SHP77 treated with DMSO at 0.1 percent for 48 hours (cell line): Measurements from ENCODE around the gene RIOK3.
A peak's percentile ranks its signal among the peaks of the same experiment; 100 is the strongest.
"Not testable (repeated sequence)": the region's sequence is repeated elsewhere in the genome, so short reads cannot be mapped to it uniquely, and the experiment has no call there.

Experiments
- DNase-seq: peaks from one replicate; lab custom pipeline; 2025; lab: John Stamatoyannopoulos, UW

The RIOK3 gene

DNA sequence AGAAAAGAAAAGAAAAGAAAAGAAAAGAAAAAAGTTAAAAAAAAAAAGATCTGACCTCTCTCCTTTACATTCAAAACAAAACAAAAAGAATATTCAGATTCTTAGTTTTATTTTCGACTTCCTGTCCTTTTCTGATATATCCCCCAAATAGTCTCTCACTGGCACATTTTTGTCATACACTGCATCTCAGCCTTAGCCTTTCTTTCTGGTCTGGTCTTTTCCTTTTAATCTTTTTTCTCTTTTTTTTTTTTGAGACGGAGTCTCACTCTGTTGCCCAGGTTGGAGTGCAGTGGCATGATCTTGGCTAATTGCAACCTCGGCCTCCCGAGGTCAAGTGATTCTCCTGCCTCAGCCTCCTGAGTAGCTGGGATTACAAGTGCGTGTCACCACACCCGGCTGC is 1.6 kb upstream of the RIOK3 start:
- DNase-seq, result no peak

DNA sequence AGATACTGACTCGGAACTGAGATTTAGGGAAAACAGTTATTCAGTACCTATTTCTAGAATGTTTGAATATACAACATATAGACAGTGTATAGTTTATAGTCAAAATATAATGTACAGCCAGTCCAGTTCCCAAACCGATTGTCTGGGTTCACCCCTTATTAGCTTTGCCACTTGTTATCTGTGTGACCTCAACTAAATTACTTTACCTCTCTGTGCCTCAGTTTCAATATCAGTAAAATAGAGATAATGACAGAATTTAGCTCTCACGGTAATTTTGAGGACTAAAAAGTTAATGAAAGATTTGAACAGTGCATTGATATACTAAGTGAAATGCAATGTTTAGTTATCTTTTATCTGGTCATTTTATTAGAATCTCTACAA is 750 bp upstream of the RIOK3 start:
- DNase-seq, result no peak

DNA sequence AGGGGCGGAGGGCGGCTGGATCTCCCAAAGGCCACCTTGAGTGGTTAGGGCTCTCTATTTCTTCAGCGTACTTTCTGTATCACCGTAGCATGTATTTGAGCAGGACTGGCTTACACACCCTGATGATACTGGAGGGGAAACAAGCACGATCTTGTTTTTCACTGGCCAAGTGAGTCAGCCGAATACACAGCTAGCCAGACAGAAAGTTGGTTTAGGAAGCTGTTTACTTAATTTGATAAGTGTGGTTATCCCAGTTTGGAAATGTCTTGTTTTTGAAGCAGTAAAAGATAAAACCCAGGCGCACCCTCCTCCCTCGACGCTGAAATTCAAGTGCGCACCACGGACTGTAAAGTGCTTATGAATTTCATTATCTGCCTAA is 582 bp downstream of the RIOK3 start:
- no peak for DNase-seq

DNA sequence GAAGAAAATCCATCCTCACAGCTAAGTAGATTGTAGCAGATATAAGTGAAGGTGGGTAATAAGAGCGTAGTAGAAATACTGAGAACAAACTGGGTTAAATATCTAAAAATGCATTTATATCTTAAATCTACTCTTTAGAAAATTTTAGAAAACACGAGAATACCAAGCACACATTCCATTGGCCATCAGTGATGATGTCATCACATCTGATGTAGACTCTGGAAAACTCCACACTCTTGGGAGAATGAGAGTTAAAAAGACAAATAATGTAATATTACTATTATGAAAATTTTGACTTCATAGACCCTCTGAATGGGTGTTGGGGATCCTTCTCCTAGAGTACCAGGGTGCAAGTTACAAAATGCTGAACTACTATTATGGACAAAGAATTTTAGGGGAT is 3.7 kb downstream of the RIOK3 start:
- no peak for DNase-seq

DNA sequence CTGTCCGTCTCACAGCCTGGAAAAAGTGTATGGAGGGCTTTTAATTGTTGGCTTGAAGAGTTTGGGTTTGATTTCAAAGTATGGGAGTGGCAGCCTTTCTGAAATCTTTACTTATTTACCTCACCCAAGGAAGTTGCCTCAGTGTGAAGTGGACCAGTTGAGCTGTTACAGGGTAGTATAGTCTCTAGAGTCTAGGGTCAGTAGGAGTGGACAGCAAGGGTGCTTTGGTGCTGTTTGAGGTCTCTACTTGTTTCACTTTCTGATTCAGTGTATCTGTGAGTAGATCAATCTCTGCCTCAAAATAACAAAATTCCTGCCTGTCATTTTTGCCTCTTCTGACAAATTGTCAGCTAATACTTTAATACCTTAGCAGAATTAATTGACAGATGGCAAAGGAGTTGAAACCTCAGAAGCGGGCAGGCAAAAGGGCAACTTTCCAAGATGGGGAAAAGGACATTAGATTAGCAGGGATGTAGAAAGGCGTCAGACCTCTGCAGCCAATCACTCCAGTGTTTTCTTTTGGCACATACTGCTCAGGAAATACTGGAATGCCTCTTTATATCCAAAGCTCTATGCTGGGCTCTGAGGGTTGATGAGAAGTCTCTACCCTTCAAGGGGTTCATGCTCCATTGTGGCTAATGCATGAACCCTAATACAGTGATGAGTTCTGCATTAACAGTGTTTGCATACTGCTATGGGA is 5.9 kb downstream of the RIOK3 start:
- DNase-seq, result no peak

DNA sequence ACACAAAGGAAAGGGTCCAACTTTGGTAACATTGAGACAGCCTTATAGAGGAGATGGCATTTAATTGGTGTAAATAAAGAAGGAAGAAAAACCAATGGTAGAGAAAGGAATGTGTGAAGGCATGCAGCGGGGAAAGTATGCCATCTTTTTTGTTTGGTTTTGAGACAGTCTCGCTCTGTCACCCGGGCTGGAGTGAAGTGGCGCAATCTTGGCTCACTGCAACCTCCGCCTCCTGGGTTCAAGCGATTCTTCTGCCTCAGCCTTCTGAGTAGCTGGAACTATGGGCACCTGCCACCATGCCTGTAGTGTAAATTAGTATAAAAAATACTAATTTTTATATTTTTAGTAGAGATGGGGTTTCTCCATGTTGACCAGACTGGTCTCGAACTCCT is 6.4 kb downstream of the RIOK3 start:
- DNase-seq, result no peak

DNA sequence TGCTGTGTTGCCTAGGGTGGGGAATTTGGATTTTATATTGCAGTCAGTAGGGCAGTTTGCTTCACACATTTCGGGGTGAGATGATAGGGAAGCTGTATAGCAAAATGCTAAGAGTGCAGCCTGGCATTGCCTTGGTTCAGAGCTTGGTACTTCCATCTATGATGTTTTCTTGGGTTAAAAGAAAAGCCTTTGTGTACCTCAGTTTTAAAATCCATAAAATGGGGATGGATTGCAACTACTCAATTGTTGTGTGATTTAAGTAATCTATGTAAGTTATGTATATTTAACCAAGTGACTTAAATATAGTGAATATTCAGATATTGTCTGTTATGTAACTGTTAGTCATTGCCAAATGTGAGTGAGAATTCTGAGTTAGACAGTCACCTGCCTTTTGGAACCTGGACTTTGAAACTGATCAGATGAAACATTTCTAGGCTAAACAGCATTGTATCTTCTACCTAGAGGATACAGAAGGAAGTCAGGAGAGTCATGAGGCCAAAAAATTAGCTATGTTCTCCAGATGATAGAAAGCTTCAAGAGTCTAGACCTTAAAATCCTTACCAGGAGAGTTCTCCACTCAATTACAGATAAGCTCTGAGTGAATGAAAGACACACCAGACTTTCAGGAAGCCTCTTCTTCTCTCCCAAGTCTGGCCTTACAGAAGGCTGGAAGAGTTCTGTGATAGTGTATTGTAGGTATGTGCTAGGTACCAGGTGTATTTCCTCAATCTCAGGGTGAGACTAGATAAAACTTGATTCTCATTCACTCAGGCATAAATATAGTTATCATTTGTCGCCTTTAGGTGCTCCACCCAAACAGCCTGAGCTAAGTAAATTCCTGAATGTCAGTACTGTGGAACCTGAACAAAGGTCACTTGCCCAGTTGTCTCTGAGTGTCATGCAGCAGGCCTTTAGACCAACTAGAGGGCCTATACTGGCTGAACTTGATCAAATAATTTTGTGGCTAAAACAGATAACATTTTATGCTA is 7.5 kb downstream of the RIOK3 start:
- DNase-seq, result no peak

DNA sequence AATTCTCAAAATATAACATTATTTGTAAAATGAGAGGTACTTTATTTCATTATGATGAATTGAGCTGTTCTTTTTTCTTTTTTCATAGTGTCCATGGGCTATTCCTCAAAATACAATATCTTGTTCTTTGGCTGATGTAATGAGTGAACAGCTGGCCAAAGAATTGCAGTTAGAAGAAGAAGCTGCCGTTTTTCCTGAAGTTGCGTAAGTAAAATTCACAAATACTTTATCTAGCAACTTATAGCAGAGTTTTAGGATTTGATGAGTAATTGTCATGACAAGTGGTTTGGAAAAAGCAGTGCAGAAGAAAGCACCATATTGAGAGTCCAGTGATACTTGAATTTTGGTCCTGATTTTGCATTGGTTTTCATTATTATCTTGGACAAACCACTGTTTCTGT is 9.8 kb downstream of the RIOK3 start:
- DNase-seq, result no peak

DNA sequence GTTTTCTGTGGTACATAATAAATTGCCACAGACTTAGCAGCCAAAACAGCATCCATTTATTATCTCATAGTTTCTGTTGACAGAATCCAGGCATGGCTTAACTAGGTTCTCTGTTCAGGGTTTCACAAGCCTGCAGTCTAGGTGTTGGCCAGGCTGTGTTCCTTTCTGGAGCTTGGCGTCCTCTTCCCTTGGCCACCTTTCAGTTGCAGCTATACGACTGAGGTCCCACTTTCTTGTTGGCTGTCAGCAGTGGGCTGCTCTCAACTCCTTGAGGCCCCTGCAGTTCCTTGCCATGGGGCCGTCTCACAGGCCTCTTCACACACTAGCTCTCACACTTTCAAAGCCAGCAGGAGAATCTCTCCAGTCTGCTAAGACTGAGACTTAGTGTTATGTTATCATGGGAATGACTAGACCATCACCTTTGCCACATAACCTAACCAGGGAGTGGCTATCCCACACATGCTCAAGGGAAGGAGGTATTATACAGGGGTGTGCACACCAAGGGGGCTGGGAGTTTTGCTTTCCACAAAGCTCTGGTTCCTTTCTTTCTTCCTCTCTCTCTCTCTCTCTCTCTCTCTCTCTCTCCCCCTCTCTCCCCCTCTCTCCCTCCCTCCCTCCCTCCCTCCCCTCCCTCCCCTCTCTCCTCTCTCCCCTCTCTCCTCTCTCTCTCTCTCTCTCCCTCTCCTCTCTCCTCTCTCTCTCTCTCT is 15.8 kb downstream of the RIOK3 start:
- DNase-seq, result no peak

DNA sequence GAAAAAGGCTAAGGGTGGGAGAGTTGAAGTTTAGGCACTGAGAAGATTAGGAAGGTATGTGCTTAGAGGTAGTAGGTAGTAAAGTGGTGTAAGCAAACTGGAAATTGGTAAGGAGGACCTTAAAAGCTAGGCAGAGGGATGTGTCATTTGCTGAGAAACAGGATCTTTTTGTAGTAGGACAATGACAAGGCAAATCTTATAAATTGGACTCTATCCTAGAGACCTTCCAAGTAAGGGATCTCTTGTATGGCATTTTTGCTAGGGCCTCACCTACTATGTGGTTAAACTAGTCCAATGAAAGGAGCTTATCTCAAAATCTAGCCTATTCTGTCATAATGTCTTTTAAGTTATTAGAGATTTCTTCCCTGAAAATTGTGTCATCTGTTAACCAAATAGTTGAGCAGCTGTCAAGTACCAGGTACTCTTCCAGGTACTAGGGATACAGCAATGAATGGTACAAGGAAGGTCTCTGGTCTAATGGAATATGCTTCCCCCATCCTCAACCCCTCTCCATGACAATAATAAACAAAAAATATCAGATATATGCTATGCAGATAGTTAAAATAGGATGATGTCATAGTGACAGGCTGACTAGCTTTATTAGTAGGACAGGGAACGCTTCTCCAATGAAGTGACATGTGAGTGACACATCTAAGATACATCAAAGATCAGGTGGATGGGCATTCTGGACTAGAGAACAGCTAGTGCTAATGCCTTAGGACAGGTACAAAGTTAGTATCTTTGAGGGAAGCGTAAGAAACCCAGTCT is 17.7 kb downstream of the RIOK3 start:
- no peak for DNase-seq

DNA sequence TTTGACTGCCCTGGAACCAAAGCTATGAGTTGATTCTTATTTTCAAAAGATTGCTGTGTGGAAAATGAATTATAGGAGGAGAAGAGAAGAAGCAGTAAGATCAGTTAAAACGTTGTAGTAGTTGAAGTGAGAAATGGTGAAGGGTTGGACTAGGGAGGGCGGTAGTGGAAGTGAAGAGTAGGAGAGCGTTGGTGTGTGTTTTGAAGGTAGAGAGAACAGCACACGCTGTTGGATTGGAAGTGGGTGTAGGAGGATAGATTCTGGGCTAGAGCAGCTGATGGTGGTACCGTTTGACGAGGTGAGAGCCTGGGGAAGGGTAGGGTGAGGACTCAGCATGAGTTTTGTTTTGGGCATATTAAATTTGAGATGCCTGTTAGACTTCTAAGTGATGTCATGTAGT is 18.4 kb downstream of the RIOK3 start:
- DNase-seq, result no peak

DNA sequence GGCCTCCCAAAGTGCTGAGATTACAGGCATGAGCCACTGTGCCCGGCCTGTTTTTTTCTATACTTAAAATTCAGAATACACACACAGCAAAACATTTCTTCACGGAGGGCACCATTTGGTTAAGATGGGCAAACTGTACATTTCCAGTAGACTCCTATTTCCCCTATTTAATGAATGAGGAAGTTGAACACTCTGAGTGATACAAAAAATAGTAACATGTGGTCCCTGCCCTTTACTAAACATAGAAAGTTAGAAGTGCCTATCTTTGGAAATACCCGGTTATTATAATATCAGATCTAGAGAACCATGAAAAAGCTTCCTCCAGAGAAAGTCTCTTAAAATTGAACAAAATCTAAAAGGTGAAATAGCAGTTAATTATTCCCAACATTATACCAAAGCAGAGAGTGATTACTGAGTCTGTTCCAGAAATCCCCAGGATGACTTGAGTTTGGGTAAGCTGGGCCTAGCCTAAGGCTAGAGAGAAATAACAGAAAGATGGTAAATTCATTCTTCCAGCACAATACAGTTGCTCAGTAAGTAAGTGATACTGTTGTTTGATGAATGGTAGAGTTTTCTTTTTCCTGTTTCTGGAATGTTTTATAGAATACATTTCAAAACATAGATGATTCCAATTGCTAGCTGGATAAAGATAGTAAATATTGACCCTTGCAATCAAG is 26.9 kb downstream of the RIOK3 start:
- no peak for DNase-seq

DNA sequence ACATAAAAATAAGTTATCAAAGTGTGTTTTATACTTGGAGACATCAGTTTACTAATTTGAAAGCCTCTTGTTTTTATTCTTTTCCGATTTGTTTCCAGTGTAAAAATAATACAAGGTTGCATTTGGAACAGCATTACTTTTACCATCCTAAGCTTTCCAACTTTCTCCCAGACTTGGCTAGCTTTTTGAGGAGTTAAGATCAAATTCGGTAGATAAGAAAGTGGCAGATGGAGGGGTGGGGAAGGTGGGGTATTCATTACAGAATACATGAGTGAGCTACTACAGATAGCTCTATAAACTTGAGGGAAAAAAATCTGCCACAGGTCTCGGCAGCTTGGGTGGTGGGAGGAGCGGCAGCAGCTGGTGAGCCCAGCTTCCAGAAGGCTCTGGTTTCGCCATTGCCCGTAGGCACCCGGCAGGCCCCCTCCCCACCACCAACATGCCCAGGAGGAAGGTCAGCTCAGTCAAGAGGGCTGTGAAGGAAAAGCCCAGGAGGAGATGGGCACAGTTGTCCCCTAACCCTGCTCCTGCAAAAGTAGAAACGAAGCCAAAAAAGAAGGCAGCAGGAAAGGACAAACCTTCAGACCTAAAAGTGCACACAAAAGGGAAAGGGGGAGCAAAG is 31.6 kb downstream of the RIOK3 start:
- no peak for DNase-seq

DNA sequence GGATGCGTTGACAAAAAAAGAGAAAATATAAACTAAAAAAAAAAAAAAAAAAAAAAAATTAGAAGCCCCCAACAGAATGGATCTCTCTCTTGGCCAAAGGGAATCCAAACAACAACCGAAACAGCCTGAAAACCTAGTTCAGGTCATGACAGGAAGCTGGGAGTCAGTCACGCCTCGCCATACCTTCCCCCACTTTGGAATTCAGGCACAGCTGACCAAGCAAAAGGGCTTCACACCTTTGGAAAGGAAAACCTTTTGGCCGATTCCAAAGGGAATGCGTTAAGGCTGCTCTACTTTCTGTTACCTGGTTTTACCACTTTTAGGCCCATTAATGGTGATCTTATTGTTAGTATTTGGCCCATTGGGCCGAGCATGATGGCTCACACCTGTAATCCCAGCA is 32.3 kb downstream of the RIOK3 start:
- DNase-seq, result no peak

DNA sequence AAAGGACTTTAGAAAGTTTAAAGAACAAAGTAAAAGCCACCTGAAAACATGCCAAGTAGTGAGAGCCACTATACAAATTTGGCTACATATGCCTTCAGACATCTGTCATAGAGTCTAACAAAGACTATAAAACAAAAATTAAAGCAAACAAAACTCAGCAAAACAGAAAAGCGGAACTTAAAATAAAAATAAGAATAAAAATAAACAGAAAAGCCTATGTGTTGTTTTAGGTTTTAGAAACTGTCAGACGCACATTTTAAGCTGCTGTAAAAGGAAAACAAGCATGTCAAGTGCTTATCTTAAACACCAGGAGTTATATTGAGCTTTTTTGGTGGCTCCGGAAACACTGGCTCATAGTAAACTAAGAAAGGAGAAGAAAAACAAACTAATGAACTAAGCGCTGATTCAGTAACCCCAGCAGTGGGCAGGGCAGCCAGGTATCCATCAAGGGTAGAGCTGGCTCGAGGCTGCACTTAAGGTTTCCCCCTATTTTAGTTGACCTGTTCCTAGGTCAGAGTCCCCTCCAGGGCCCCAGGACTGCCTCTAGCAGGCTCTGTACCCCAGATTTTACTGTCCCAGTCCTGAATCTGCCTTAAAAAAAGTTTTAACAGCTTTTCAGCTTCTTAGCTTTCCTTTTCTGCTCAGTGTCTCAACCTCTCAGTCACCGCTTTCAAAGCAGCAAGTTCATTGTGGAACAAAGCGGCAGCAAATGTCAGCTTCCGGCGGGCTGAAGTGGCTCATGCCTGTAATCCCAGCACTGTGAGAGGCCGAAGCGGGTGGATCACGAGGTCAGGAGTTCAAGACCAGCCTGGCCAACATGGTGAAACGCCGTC is 34.9 kb downstream of the RIOK3 start:
- DNase-seq, result no peak

DNA sequence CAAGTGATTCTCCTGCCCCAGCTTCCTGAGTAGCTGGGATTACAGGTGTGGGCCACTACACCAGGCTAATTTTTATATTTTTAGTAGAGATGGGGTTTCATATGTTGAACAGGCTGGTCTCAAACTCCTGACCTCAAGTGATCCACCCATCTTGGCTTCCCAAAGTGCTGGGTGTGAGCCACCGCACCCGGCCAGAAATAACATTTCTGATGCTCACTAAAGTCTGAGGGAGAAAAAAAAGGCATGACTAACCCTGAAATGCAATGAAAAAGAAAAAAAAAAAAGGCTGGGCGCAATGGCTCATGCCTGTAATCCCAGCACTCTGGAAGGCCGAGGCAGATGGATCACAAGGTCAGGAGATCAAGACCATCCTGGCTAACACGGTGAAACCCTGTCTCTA is 36.5 kb downstream of the RIOK3 start:
- DNase-seq, result not testable (repeated sequence)

DNA sequence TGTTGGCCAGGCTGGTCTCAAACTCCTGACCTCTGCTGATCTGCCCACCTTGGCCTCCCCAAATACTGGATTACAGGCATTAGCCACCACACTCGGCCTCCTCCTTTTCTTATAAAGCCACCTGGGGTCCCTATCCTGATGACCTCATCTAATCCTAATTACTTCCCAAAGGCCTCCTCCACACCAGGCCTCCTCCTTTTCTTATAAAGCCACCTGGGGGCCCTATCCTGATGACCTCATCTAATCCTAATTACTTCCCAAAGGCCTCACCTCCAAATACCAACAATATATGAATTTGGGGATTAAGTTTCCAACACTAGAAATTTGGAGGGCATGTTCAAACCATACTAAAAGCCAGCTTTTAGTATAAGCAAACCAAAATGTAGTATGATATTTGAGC is 40.6 kb downstream of the RIOK3 start:
- DNase-seq, result no peak

DNA sequence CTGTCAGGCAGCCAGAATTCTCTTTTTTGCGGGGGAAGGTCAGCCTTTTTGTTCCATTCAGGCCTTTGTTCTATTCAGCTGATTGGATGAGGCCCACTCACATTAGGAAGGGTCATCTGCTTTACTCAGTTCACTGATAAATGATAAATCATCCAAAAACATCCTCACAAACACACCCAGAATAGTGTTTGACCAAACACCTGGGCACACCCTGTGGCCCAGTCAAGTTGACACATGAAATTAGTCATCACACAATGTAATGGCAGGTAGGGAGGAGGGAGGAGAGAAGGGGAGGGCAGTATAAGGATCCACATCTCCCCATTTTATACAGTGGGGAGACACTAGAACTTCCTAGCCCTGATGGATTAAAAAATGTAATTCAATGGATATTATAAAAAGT is 41.9 kb downstream of the RIOK3 start:
- DNase-seq, result no peak

DNA sequence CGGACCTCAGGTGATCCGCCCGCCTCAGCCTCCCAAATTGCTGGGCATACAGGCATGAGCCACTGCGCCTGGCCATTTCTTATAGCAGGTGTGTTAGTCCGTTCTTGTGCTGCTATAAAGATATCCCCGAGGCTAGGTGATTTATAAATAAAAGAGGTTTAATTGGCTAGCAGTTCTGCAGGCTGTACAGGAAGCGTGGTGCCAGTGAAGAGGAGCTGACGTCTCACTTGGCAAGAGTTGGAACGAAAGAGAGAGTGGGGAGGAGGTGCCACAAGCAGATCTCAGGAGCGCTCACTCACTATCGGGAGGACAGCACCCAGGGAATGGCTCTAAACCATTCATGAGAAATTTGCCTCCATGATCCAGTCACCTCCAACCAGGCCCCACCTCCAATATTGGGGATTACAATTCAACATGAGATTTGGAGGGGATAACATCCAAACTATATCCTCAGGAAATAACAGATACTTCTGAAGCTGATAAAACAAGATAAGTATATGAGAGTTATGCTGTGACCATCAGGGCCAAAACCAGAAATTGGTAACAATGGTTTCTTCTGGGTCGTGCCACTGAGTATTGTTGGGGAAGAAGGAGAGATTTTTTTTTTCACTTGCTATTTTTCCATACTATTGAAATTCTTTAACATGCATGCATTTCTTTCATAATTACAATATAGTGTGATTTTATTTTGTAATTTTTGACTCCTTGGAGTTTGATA is 42.8 kb downstream of the RIOK3 start:
- peak; percentile 2 for DNase-seq
